Measurements from ENCODE around the gene GPS1. TPM values are rescaled to one million over a fixed set of nuclear protein-coding genes. Genes with fewer than 3 reads are reported as not detected.

The GPS1 gene
- total and polyA plus RNA-seq, 11 donors = 76.7 to 151 (median 85.0) TPM

DNA sequence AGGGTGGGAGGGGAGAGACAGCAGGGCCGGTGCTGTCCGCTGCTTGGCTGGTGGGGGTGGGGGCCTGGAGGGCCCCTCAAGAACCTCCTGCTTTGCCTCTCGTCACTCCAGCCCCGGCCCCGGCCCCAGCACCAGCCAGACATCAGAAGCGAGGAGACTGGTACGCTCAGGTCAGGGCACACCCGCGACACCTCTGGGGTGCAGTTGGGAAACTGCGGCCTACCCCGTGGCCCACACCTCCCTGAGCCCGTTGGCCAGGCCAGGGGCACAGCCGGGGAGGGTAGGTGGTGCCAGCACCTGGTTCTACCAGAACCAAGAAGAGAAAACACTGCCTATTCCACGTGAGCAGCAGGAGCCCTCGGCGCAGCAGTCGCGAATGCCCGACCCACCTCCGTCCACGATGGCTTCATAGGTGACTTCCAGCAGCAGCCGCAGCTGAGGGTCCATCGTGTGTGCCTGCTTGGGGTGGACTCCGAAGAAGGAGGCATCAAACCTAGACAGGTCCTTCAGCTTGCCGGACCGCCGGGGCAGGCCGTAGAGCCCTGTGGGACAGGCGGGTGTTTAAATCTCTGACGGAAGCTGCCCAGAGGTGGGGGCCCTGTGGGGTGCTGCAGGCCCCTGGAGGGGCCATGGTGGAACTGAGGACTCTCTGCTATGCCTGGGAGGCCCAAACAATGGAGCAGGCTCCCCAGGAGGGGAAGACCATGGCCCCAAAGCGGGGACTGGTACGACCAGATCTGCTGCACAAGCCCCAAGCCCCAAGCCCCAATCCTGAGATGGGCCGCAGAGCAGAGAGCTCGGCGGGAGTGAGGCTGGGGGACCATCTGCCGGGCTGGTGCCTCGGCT lies 43.5 kb downstream of the GPS1 start:
- H3K4me1 ChIP-seq = peaks cover 0 to 31% (median 22%) of the 10 kb centered on the region in 12 donors
- no peaks in the 10 kb centered on the region for H3K27me3 ChIP-seq
- ATAC-seq (no peak), DNase-seq (peak in 2 of 5 donors; percentile 25 to 46)
- no peak overlapping the region for H3K4me3 ChIP-seq
- intact Hi-C loops (cut with DNase I) = loop anchor here in 1 of 10 donors (5.0 kb wide), 2 partner anchors 38 to 58 kb away; partner anchors contain the start of gene DCXR
- TF ChIP-seq, protein P1, sequence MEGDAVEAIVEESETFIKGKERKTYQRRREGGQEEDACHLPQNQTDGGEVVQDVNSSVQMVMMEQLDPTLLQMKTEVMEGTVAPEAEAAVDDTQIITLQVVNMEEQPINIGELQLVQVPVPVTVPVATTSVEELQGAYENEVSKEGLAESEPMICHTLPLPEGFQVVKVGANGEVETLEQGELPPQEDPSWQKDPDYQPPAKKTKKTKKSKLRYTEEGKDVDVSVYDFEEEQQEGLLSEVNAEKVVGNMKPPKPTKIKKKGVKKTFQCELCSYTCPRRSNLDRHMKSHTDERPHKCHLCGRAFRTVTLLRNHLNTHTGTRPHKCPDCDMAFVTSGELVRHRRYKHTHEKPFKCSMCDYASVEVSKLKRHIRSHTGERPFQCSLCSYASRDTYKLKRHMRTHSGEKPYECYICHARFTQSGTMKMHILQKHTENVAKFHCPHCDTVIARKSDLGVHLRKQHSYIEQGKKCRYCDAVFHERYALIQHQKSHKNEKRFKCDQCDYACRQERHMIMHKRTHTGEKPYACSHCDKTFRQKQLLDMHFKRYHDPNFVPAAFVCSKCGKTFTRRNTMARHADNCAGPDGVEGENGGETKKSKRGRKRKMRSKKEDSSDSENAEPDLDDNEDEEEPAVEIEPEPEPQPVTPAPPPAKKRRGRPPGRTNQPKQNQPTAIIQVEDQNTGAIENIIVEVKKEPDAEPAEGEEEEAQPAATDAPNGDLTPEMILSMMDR (IDR thresholded peaks at IDR 0.05) = no peak
- no peak for TF ChIP-seq POLR2A (IDR thresholded peaks at IDR 0.05)
- H3K9me3 ChIP-seq = no peaks in the 10 kb centered on the region
- peaks cover 0 to 60% (median 43%) of the 10 kb centered on the region in 9 donors for H3K36me3 ChIP-seq
- WGBS, 4 donors = 92 to 95% (median 93%) methylated on average over 22 to 37 of the region's 37 CpGs
- no peak overlapping the region for H3K27ac ChIP-seq

DNA sequence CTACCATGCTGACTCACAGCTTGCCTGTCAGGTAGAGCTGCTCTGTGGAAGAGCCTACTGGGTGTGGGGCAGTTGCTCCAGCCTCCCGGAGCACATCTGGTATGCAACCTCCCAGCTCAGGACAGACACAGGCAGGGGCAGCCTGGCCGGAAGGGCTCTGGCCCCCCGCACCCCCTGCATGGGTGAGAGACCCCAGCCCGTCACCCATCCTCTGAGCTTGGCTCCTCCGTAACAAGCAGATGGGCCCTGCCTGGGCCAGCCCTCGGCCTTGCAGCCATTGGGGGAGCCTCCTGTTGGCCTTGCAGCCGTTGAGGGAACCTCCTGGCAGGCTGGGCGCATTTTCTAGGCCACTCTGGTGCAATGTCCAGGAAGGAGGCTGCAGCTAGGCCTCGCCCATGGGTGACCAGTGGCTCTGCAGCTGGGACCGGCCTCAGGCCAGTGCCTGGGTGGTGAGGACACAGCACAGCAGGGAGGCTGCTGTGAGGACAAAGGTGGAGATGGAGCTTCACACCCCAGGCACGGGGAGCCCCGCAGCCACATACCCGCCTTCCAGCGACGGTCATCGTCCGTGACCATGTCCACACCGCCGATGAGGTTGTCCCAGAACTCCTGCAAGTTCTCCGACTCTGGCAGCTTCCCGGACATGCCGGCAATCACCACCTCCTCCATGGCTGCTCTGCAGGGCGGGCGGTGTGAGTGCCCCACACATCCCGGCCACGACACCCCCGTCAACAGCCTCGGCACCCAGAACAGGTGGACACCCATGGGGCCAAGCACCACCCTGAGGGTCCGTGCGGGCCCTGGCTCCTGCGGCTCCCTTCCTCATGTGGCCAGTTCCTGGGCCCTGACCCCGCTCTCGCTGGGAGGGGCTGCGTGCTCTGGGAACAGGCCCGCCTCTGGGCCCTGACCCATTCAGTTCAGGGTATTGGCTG lies 44.3 kb downstream of the GPS1 start:
- TF ChIP-seq POLR2A (IDR thresholded peaks at IDR 0.05) = no peak
- TF ChIP-seq, protein P1 (IDR thresholded peaks at IDR 0.05) = no peak
- H3K9me3 ChIP-seq = no peaks in the 10 kb centered on the region
- peak in 2 of 5 donors; percentile 26 to 59 for DNase-seq
- WGBS, 4 donors = 88 to 95% (median 95%) methylated on average over 11 to 35 of the region's 35 CpGs
- no peak overlapping the region for H3K27ac ChIP-seq
- H3K4me1 ChIP-seq = peaks cover 0 to 34% (median 22%) of the 10 kb centered on the region in 12 donors
- no peaks in the 10 kb centered on the region for H3K27me3 ChIP-seq
- intact Hi-C loops (cut with DNase I) = loop anchor here in 1 of 10 donors (5.0 kb wide), 2 partner anchors 39 to 59 kb away; partner anchors contain the start of gene DCXR
- H3K4me3 ChIP-seq = peak overlapping the region in 4 of 12 donors; percentile 83 to 95 (median 90)
- ATAC-seq = no peak
- H3K36me3 ChIP-seq = peaks cover 0 to 51% (median 35%) of the 10 kb centered on the region in 9 donors

DNA sequence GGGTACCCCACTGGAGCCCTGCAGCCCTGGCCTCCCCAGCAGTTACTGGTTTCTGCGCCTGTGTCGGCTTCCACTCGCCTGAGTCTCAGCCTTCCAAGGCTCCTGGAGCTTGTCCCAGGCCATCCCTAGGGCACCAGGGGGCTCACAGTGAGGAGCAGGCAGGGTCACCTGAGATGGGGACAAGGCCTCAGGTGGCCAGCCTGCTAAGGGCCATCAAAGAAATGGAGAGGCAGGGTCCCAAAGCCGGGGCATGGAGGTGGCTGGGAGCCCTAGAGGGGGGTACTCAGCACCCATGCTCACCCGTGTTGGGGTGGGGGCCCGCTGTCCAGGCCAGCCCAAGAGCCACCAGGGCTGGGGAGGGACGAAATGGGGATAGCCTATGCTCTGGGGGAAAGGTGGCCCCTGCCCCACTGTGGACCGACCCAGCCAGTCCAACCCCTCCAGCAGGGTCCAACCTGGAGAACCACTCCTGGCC lies 45.0 kb downstream of the GPS1 start:
- peak in 1 of 5 donors; percentile 51 for DNase-seq
- TF ChIP-seq, protein P1 (IDR thresholded peaks at IDR 0.05) = no peak
- no peak for TF ChIP-seq POLR2A (IDR thresholded peaks at IDR 0.05)
- peak overlapping the region in 11 of 12 donors; percentile 65 to 95 (median 82) for H3K4me3 ChIP-seq
- ATAC-seq = no peak
- intact Hi-C loops (cut with DNase I) = loop anchor here in 1 of 10 donors (5.0 kb wide), 2 partner anchors 39 to 59 kb away; partner anchors contain the start of gene DCXR
- no peaks in the 10 kb centered on the region for H3K27me3 ChIP-seq
- peak overlapping the region in 5 of 12 donors; percentile 87 to 98 (median 93) for H3K27ac ChIP-seq
- H3K9me3 ChIP-seq = no peaks in the 10 kb centered on the region
- H3K4me1 ChIP-seq = peaks cover 0 to 41% (median 23%) of the 10 kb centered on the region in 12 donors
- peaks cover 0 to 44% (median 30%) of the 10 kb centered on the region in 9 donors for H3K36me3 ChIP-seq
- WGBS, 4 donors = 67 to 81% (median 73%) methylated on average over 5 to 8 of the region's 8 CpGs
